Stomach (tissue), 9 donors: ENCODE measurements around the gene ATP23. TPM values are rescaled to one million over a fixed set of nuclear protein-coding genes. Genes with fewer than 3 reads are reported as not detected.

Source experiments
- DNase-seq, 2 donors: peaks; one replicate each; pipeline versions ENCODE4 v3.0.0 to v3.0.0-alpha.2; 2013 to 2019
- H3K27ac ChIP-seq, 5 donors: fragments of 200-600 bp in 4 of 5; sonication (generic) in 4 of 5; one replicate each; pipeline ENCODE4 v1.5.1; 2013 to 2019; ENCODE audit warnings: mild to moderate bottlenecking in 1 of 5, moderate library complexity in 1 of 5
- H3K27me3 ChIP-seq, 3 donors: fragments of 200-600 bp; sonication (generic); one replicate each; pipeline ENCODE4 v1.5.1; 2017 to 2019; ENCODE audit warnings: mixed run types in 1 of 3
- H3K36me3 ChIP-seq, 4 donors: fragments of 200-600 bp; sonication (generic); 1 replicate in 3 of 4; 2 replicates in 1 of 4; pipeline ENCODE4 v1.5.1; 2016 to 2019
- H3K4me1 ChIP-seq, 4 donors: fragments of 200-600 bp; sonication (generic); one replicate each; pipeline ENCODE4 v1.5.1; 2016 to 2019
- H3K4me3 ChIP-seq, 4 donors: fragments of 200-600 bp; sonication (generic) in 3 of 4; one replicate each; pipeline ENCODE4 v1.5.1; 2016 to 2019; ENCODE audit warnings: mild to moderate bottlenecking in 1 of 4
- H3K9me3 ChIP-seq, 4 donors: fragments of 200-600 bp; sonication (generic); one replicate each; pipeline ENCODE4 v1.5.1; 2016 to 2019
- CTCF ChIP-seq, 7 experiments: fragments of 450-650 bp in 4 of 7; fragments of 200-600 bp in 3 of 7; sonication (generic) in 3 of 7; IDR thresholded peaks; one replicate each; pipeline ENCODE4 v1.5.1; 2016 to 2019; ENCODE audit warnings: antibody characterized with exemption in 7 of 7, control low read depth in 2 of 7, mild to moderate bottlenecking in 1 of 7
- EP300 ChIP-seq: sonication (generic); formaldehyde crosslinking; IDR thresholded peaks from one replicate; pipeline ENCODE4 v1.6.1; 2017; ENCODE audit warnings: antibody characterized with exemption
- POLR2A ChIP-seq, 4 donors: fragments of 450-650 bp; IDR thresholded peaks; one replicate each; pipeline ENCODE4 v1.6.1; 2016; ENCODE audit warnings: antibody characterized with exemption in 4 of 4, control low read depth in 2 of 4, mild to moderate bottlenecking in 1 of 4, moderate library complexity in 1 of 4
- POLR2AphosphoS5 ChIP-seq, 3 donors: sonication (generic); formaldehyde crosslinking; IDR thresholded peaks; one replicate each; pipeline ENCODE4 v1.6.1; 2016; ENCODE audit warnings: antibody characterized with exemption in 3 of 3
- WGBS, 5 donors: extraction: QIAGEN DNeasy Blood & Tissue Kit in 3 of 5; methylation state at CpG; one replicate each; pipeline versions ENCODE4 v1.1.5 to v1.1.7; 2013 to 2018; 5-methylcytosine and 5-hydroxymethylcytosine counted together
- intact Hi-C: fragments of 100-400 bp; cut with DNase I; formaldehyde crosslinking; loops from one replicate; pipeline ENCODE4 v1.15.1; 2023; ENCODE audit warnings: low total_unique reads
- polyA plus RNA-seq, 3 donors: library from polyadenylated mRNA; stranded (reverse); fragments of 200-250 nt; gene quantifications; one replicate each; pipeline ENCODE4 v1.2.3, GENCODE V29; 2013
- total RNA-seq, 5 donors: library from RNA; depleted of rRNA; stranded (reverse); fragments of >200 nt; gene quantifications; one replicate each; pipeline versions ENCODE4 v1.1.0 to v1.2.3, GENCODE V29; 2014 to 2016
- donor health status: healthy with polysubstance abuse.
- donor health status: Bipolar disorder and iron deficiency.
- donor health status: healthy.

ATP23 gene
- total and polyA plus RNA-seq, 8 donors, result 4.1 to 18.0 (median 6.9) TPM

DNA sequence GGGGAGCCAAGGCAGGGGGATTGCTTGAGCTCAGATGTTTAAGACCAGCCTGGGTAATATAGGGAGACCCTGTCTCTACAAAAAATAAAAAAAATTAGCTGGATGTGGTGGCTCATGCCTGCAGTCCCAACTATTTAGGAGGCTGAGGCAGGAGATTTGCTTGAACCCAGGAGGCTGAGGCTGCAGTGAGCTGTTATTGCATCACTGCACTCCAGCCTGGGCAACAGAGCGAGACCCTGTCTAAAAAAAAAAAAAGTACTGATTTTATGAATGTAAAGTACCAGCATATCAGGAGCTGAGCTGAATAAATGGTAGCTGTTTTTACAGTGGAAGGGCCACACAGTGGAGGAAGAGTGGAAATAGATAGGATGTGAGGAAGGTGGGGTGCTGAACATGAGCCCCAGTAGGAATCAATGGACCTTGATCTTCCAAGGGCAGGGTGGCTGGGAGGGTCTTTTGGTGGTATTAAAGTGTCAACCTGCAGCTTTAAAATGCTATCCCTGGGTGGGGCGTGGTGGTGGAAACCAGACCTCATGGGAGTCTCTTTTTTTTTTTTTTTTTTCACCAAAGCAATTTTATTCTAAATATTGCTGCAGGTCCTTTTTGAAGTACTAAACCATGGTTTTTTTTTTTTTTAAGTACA, 2.2 kb downstream of the ATP23 start:
- Histone ChIP-seq H3K4me1 (peaks cover 0 to 35% (median 21%) of the 10 kb centered on the region in 4 donors), H3K36me3 (peaks cover 0 to 22% (median 15%) of the 10 kb centered on the region in 4 donors), H3K9me3 (no peaks in the 10 kb centered on the region), H3K27me3 (no peaks in the 10 kb centered on the region), H3K4me3 (no peak overlapping the region), H3K27ac (no peak overlapping the region)
- TF ChIP-seq EP300 (no peak), POLR2A (IDR thresholded peaks at IDR 0.05) (no peak), POLR2AphosphoS5 (IDR thresholded peaks at IDR 0.05) (no peak), CTCF (IDR thresholded peaks at IDR 0.05) (no peak)
- DNase-seq, result no peak
- intact Hi-C loops, result no loop called here
- 91 to 98% (median 95%) methylated on average over 2 of the region's 2 CpGs for WGBS, 5 donors

DNA sequence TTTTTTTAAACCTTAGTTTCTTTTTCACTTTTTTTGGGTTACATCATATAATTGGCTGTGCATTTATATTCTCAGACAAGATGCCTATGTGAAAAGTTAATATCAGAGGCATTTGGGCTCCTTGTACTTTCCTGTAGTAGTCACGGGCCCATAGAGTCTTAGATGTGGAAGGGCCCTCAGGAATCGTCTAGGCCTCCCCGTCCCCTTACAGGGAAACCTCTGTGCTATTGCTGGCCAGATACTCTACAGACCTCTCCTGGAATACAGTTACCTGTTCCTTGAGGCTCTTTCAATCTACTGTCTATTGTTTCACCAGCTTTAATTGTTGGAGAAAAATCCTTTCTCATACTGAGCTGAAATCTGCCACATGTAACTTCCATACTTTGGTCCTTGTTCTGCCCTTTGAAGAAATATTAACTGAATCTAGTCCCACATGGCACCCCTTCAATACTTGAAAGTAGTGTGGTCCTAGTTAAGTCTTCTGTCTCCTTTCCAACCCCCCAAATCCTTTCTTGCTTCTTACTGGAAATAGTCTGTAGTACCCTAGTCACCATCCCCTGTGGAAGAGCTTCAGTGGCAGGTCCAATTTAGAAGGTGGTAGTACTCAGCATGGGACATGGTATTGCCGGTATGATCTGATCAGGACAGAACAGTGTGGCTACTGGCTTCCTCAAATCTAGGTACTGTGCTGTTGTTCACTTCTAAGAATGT, 3.1 kb downstream of the ATP23 start:
- peaks cover 0 to 30% (median 23%) of the 10 kb centered on the region in 4 donors for H3K36me3 ChIP-seq

DNA sequence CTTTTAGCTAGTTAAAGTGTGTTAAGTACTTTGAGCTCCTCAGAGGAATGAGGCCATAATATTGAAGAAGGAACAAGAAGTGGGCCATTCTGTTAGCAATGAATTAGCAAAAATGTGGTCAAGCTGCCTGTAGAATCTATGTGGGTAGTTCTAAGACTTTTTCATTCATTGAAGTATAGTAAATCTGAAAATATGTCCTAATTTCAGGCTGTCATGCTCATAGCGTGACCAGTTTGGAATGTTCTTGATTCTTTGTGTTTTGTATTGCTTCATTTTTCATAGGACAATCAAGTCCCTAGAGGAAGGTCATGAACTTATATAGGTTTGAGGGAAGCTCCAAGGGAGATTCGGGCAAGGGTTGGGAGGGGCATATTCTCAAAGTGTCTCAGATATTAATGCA, 11.4 kb downstream of the ATP23 start:
- Histone ChIP-seq H3K27ac (no peak overlapping the region), H3K36me3 (peaks cover 11 to 92% (median 83%) of the 10 kb centered on the region in 4 donors), H3K4me3 (no peak overlapping the region), H3K4me1 (no peaks in the 10 kb centered on the region), H3K9me3 (peaks cover 0 to 5% (median 3%) of the 10 kb centered on the region in 4 donors), H3K27me3 (no peaks in the 10 kb centered on the region)
- DNase-seq, result no peak
- WGBS, 5 donors, result 95 to 100% (median 97%) methylated on average over 2 of the region's 2 CpGs
- TF ChIP-seq EP300, result no peak
- no peak for TF ChIP-seq CTCF (IDR thresholded peaks at IDR 0.05)
- TF ChIP-seq POLR2A (IDR thresholded peaks at IDR 0.05), result no peak
- intact Hi-C loops, result no loop called here

More for the DNA sequence above, 3.1 kb downstream of the ATP23 start:
- 93 to 97% (median 94%) methylated on average over 4 of the region's 4 CpGs for WGBS, 5 donors
- H3K4me3 ChIP-seq, result no peak overlapping the region
- TF ChIP-seq CTCF (IDR thresholded peaks at IDR 0.05) (no peak), EP300 (no peak)
- DNase-seq, result no peak
- H3K27ac ChIP-seq, result no peak overlapping the region
- no peaks in the 10 kb centered on the region for H3K27me3 ChIP-seq
- intact Hi-C loops, result no loop called here
- no peaks in the 10 kb centered on the region for H3K9me3 ChIP-seq
- H3K4me1 ChIP-seq, result peaks cover 0 to 35% (median 21%) of the 10 kb centered on the region in 4 donors

GRCh38 chr12:57954768-57955167, 13.4 kb downstream of the ATP23 start:
- no peaks in the 10 kb centered on the region for H3K27me3 ChIP-seq
- no peaks in the 10 kb centered on the region for H3K4me1 ChIP-seq
- H3K36me3 ChIP-seq, result peaks cover 12 to 82% (median 78%) of the 10 kb centered on the region in 4 donors
- TF ChIP-seq POLR2AphosphoS5 (IDR thresholded peaks at IDR 0.05), result no peak
- peaks cover 0 to 21% (median 9%) of the 10 kb centered on the region in 4 donors for H3K9me3 ChIP-seq
- DNase-seq, result no peak
- H3K27ac ChIP-seq, result no peak overlapping the region
- no peak overlapping the region for H3K4me3 ChIP-seq
- intact Hi-C loops, result no loop called here
- 95 to 100% (median 97%) methylated on average over 1 of the region's 1 CpG for WGBS, 5 donors
